ENCODE data around the gene HOXA9. TPM values are rescaled to one million over a fixed set of nuclear protein-coding genes. Genes with fewer than 3 reads are reported as not detected.
A peak's percentile ranks its signal among the peaks of the same experiment; 100 is the strongest.

HOXA9 gene
- polyA plus RNA-seq, 1 of the 3 experiments (the other 2 are of a cell fraction) = not detected

GRCh38 chr7:27201580-27202017 lies 36.3 kb upstream of the HOXA9 start:
- no peaks in the 10 kb centered on the region for H3K36me3 ChIP-seq (replicated peaks in 1 of 2; ENCODE audit: control insufficient read depth in 1 of 2, insufficient read depth in 2 of 2, low read length in 1 of 2)
- no peak overlapping the region for H2AFZ ChIP-seq (ENCODE audit: low read depth)
- H3K79me2 ChIP-seq (ENCODE audit: insufficient read depth) = no peaks in the 10 kb centered on the region
- H3K4me1 ChIP-seq (ENCODE audit: control insufficient read depth in 1 of 2, insufficient read depth in 2 of 2, low read depth in 1 of 2, low read length in 1 of 2) = peaks cover 0 to 7% of the 10 kb centered on the region in 2 experiments; a peak in 1 of 4 replicates
- POLR2A ChIA-PET = no interaction called here
- peaks cover 3% of the 10 kb centered on the region for H3F3A ChIP-seq (replicated peaks; ENCODE audit: insufficient read depth)
- peaks cover 6% of the 10 kb centered on the region; the same call in 1 of the 2 replicates for H4K20me1 ChIP-seq (ENCODE audit: insufficient read depth)
- no peak overlapping the region for H3K9ac ChIP-seq
- H3K27ac ChIP-seq (ENCODE audit: low read depth in 2 of 2, low read length in 1 of 2) = no peak overlapping the region
- H3K27me3 ChIP-seq (ENCODE audit: insufficient read depth) = peaks cover 89% of the 10 kb centered on the region
- H3K9me2 ChIP-seq = no peaks in the 10 kb centered on the region
- H3K4me2 ChIP-seq = peak overlapping the region; percentile 51
- CTCF ChIA-PET = interaction anchor here (0.9 to 5.2 kb wide), 8 partner anchors 8 to 860 kb away, joined by 3 to 44 read pairs (median 4); no protein-coding TSS in a partner anchor
- TF ChIP-seq MXI1 (IDR thresholded peaks at IDR 0.05; ENCODE audit: low read depth, low read length) (no peak), POLR2AphosphoS5 (IDR thresholded peaks at IDR 0.05; ENCODE audit: low read depth, low read length) (no peak), GATA2 (CRISPR knock-in tag; IDR thresholded peaks at IDR 0.05) (no peak), RAD21 (IDR thresholded peaks at IDR 0.05; ENCODE audit: low read length) (no peak), ELF1 (IDR thresholded peaks at IDR 0.05) (no peak), CTCF (IDR thresholded peaks at IDR 0.05) (no peak), YY1 (IDR thresholded peaks at IDR 0.05; ENCODE audit: low read depth) (no peak), SIN3A (IDR thresholded peaks at IDR 0.05; ENCODE audit: borderline replicate concordance, low read depth, low read length) (no peak), PBX3 (IDR thresholded peaks at IDR 0.05) (no peak), TCF12 (IDR thresholded peaks at IDR 0.05) (no peak), TAF1 (IDR thresholded peaks at IDR 0.05; ENCODE audit: borderline replicate concordance, low read depth, low read length) (no peak), RFX5 (IDR thresholded peaks at IDR 0.05; ENCODE audit: low read length) (no peak), MEF2A (IDR thresholded peaks at IDR 0.05; ENCODE audit: borderline replicate concordance, low read depth) (no peak), FOXM1 (IDR thresholded peaks at IDR 0.05; ENCODE audit: low read depth) (no peak)
- TF ChIP-seq, protein P1, sequence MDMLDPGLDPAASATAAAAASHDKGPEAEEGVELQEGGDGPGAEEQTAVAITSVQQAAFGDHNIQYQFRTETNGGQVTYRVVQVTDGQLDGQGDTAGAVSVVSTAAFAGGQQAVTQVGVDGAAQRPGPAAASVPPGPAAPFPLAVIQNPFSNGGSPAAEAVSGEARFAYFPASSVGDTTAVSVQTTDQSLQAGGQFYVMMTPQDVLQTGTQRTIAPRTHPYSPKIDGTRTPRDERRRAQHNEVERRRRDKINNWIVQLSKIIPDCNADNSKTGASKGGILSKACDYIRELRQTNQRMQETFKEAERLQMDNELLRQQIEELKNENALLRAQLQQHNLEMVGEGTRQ (IDR thresholded peaks at IDR 0.05; ENCODE audit: borderline replicate concordance, low read depth, low read length) = no peak
- TF ChIP-seq, protein P2, sequence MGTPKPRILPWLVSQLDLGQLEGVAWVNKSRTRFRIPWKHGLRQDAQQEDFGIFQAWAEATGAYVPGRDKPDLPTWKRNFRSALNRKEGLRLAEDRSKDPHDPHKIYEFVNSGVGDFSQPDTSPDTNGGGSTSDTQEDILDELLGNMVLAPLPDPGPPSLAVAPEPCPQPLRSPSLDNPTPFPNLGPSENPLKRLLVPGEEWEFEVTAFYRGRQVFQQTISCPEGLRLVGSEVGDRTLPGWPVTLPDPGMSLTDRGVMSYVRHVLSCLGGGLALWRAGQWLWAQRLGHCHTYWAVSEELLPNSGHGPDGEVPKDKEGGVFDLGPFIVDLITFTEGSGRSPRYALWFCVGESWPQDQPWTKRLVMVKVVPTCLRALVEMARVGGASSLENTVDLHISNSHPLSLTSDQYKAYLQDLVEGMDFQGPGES (IDR thresholded peaks at IDR 0.05; ENCODE audit: low read depth, low read length) = no peak
- TF ChIP-seq, protein P3, sequence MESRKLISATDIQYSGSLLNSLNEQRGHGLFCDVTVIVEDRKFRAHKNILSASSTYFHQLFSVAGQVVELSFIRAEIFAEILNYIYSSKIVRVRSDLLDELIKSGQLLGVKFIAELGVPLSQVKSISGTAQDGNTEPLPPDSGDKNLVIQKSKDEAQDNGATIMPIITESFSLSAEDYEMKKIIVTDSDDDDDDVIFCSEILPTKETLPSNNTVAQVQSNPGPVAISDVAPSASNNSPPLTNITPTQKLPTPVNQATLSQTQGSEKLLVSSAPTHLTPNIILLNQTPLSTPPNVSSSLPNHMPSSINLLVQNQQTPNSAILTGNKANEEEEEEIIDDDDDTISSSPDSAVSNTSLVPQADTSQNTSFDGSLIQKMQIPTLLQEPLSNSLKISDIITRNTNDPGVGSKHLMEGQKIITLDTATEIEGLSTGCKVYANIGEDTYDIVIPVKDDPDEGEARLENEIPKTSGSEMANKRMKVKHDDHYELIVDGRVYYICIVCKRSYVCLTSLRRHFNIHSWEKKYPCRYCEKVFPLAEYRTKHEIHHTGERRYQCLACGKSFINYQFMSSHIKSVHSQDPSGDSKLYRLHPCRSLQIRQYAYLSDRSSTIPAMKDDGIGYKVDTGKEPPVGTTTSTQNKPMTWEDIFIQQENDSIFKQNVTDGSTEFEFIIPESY (IDR thresholded peaks at IDR 0.05; ENCODE audit: borderline replicate concordance, low read depth) = no peak
- TF ChIP-seq, protein P4, sequence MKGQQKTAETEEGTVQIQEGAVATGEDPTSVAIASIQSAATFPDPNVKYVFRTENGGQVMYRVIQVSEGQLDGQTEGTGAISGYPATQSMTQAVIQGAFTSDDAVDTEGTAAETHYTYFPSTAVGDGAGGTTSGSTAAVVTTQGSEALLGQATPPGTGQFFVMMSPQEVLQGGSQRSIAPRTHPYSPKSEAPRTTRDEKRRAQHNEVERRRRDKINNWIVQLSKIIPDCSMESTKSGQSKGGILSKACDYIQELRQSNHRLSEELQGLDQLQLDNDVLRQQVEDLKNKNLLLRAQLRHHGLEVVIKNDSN (IDR thresholded peaks at IDR 0.05; ENCODE audit: borderline replicate concordance, low read depth) = no peak
- no peak for DNase-seq
- no peaks in the 10 kb centered on the region for H3K9me3 ChIP-seq
- H3K4me3 ChIP-seq (ENCODE audit: low read depth in 2 of 2, low read length in 1 of 2) = peak overlapping the region in 1 of 2 experiments; percentile 7; a peak in 1 of 4 replicates
- WGBS (ENCODE audit: low lambda C conversion rate) = 13% methylated on average over 4 of the region's 4 CpGs
